ENCODE measurements around the gene MRPL52.
"Not testable (repeated sequence)": the region's sequence is repeated elsewhere in the genome, so short reads cannot be mapped to it uniquely, and the experiment has no call there.

The MRPL52 gene

GRCh38 chr14:22808388-22809209 lies 21.1 kb upstream of the MRPL52 start:
- no peak for DNase-seq (ENCODE audit: low read depth in 1 of 2, low spot score in 1 of 2)

GRCh38 chr14:22811722-22812121 lies 18.0 kb upstream of the MRPL52 start:
- DNase-seq (ENCODE audit: low read depth in 1 of 2, low spot score in 1 of 2), result no peak

- no peak for DNase-seq (ENCODE audit: low read depth in 1 of 2, low spot score in 1 of 2)
Observed at GRCh38 chr14:22812744-22813143, 16.9 kb upstream of the MRPL52 start.

DNA sequence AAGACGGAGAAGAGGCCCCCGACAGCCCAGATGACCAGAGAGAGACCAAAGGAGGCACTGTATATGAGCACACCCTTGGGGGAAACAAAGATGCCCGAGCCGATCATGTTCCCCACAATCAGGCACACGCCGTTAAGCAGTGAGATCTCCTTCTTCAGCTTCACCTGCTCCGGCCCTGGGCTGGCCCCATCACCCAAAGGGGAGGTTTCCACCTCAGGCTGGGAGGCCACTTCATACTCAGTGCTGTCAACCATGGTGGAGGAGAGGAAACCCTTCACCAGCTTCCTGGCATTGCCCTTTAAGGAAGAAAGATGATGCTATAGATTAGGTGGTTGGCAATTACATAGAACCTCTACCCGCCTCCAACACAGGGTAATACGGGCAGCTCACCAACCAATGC lies 16.5 kb upstream of the MRPL52 start:
- DNase-seq (ENCODE audit: low read depth in 1 of 2, low spot score in 1 of 2), result no peak

- DNase-seq (ENCODE audit: low read depth in 1 of 2, low spot score in 1 of 2), result no peak
Observed at GRCh38 chr14:22814373-22814772, 15.3 kb upstream of the MRPL52 start.

GRCh38 chr14:22814941-22815713 lies 14.6 kb upstream of the MRPL52 start, which contains the start of gene SLC7A7:
SLC7A7 (minus strand) TSS chr14:22815435; CDS start chr14:22813398, 2,037 bp downstream.
- DNase-seq (ENCODE audit: low read depth in 1 of 2, low spot score in 1 of 2), result no peak

DNA sequence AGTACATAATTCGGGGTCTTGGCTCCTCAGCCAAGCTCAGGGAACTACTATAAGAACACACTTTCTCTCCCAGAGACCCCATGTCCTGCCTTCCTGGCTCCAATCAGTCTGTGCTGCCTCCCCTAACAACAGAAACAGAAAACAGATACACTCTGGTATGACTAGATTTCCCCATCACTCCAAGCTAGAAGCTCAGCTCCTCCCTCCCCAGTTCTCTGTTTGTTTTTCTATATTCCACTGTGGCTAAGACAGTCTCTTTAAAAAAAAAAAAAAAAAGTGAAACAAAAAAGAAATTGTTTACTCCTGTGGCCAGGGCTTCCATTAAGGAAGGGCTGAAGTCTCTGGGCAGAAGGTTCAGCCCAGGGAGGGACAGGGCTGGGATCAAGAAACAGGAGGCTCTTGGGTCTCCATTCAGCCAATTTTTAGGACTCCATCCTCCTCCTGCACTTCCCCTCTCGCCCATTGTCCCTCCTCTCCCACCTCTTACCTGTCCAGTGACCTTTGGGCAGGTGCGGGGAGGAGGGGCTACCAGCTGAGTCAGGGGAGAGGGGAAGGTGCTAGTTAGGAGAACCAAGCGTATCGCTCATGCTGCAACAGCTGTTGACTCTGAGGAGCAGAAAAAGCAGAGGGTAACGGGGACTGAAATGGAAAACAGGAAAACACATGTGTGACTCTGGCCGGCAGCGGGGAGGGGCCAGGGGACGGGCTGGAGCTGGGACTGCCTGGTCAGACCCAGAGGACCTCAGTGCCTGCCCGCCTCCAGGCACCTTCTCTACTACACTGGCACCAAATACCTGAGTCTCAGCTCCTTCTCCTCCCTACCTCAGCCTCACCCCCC lies 10.3 kb upstream of the MRPL52 start:
- no peak for DNase-seq (ENCODE audit: low read depth in 1 of 2, low spot score in 1 of 2)

GRCh38 chr14:22820731-22821130 lies 9.0 kb upstream of the MRPL52 start:
- no peak for DNase-seq (ENCODE audit: low read depth in 1 of 2, low spot score in 1 of 2)

GRCh38 chr14:22821193-22822015 lies 8.3 kb upstream of the MRPL52 start:
- DNase-seq (ENCODE audit: low read depth in 1 of 2, low spot score in 1 of 2), result no peak

DNA sequence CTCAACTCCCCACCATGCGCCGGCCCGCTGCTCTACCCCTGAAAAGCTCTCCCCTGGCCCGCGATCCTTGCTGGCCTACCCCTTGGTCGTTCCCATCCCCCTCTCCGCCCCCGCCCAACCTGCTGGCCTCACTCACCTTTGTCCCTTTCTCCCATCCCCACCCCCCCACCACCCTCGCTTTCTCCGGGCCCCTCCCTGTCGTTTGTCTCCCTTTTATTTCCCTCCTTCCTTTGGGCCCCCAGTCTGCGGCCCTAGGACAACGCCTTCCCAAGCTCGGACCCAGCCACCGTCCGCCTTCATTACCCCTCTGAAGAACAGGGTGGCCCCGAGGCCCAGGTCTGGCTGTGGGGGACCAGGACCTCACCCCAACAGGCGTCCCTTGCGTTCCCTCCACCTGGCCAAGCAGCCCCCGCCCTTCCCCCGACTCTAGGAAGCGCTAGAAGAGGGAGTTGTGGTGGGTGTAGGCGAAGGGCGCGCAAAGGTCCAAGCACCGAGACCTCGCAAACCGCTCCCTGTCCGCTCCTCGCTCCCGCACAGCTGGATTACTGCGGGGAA lies 7.6 kb upstream of the MRPL52 start:
- DNase-seq (ENCODE audit: low read depth in 1 of 2, low spot score in 1 of 2), result no peak

DNA sequence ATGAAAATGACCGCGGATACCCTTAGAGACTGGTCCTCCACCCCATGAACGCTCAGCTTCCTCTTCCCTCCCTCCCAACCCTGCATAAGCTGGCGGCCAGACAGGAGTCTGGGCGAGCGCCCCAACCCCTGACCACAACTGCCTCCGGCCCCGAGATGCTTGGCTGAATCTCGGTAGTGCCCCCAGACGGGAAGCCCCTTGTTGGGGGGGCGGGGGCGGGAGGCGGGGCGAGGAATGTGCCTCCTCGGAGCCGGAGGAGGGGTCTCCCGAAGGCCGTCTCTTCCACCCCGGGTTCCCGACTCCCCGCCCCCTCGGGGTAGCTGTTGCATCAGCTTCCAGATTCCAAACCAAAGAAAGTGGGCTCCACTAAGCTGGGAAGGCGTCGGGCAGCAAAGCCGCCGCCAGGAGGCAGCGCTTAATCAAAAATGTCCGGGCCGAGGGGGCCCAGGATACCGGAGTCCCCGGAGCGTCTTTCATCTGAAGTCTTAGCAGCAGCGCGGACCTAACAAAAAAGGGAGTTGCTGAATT lies 7.1 kb upstream of the MRPL52 start:
- DNase-seq (ENCODE audit: low read depth in 1 of 2, low spot score in 1 of 2), result peak; percentile 44 to 53

DNA sequence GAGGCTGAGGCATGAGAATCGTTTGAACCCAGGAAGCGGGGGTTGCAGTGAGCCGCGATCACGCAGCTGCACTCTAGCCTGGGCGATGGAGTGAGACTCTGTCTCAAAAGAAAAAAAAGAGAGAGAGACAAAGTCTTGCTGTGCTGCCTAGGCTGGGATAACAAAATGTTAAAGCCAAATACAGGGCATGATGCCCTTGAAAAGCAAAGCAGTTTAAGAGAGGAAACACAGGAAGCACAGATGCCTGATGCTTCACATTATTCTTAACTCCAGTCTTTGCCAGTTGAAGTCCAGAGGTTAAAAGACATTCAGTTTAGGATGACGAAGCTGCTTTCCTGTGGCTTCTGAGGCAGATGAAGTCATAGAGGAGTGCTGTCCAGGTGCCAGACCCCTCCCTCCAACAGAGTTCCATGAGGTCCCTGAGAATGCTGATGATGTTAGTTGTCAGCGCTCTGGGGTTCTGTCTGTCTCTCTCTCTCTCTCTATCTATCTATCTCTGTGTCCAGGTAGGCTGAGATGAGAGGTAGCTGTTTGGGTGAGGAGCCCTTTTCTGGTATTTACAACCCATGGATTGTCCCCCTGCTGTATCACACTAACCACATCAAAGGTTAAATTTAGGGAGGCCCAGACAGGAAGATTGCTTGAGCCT lies 4.9 kb upstream of the MRPL52 start:
- DNase-seq (ENCODE audit: low read depth in 1 of 2, low spot score in 1 of 2), result no peak

DNA sequence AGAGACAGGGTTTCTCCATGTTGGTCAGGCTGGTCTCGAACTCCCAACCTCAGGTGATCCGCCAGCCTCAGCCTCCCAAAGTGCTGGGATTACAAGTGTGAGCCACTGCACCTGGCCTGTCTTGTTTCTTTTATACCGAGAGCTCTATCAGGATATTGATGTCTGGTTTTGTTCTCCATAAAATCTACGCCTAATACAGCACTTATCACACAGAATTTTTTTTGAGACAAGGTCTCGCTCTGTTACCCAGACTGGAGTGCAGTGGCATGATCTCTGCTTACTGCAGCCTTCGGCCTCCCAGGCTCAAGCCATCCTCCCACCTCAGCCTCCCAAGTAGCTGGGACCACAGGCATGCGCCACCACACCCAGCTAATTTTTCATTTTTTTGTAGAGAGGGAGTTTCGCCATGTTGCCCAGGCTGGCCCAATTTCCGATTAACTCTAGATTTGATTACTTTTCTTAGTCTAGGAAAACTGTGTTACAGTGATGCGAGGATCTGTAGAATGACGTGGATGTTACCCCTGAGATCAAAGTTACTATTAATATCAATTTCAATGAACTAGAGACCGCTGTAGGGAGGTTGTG lies 519 bp upstream of the MRPL52 start:
- DNase-seq (ENCODE audit: low read depth in 1 of 2, low spot score in 1 of 2), result not testable (repeated sequence)

DNA sequence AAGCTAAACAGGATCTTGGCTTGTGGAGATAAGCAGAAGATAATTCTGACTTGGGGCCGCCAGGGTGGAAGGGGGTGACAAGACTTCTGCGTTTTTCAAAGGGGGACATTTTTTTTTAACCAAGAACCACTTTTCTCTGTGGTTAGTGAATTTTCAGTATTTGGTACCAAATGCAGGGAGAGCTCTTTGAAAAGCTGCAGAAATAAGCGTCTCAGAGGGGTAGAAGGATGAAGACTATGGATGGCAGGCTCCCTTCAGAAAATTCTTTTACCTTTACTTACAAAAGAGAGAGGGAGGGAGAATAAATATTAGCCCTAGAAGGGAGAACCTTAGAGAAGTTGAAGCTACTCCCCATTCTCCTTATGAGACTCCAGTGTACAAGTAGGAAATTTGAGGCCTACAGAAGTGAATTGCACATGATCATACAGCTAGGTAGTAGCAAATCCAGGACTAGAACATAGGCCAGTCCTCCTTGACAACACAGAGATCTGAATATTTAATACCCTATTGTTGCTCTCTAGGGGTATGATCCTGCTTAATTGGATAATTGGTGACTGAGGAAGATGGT lies 840 bp downstream of the MRPL52 start:
- DNase-seq (ENCODE audit: low read depth in 1 of 2, low spot score in 1 of 2), result no peak

DNA sequence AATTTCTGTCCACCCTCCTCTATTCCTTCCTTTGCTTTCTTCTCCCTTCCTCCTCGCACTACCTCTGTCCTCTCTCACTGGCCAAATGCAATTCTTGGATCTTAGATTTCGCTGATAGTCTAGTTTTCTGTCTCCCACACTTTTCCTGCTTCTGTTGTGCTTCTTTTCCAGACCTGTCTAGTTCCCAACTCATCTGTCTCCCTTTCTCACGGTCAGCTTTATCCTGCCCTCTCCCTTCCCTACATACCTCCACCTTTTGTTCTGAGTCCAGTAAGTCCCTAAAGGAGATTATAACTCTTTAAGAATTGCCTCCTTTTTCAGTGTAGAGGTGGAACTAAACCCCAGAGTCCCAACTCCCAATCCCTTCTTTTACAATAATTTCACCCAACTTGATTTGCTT lies 5.8 kb downstream of the MRPL52 start:
- no peak for DNase-seq (ENCODE audit: low read depth in 1 of 2, low spot score in 1 of 2)

DNA sequence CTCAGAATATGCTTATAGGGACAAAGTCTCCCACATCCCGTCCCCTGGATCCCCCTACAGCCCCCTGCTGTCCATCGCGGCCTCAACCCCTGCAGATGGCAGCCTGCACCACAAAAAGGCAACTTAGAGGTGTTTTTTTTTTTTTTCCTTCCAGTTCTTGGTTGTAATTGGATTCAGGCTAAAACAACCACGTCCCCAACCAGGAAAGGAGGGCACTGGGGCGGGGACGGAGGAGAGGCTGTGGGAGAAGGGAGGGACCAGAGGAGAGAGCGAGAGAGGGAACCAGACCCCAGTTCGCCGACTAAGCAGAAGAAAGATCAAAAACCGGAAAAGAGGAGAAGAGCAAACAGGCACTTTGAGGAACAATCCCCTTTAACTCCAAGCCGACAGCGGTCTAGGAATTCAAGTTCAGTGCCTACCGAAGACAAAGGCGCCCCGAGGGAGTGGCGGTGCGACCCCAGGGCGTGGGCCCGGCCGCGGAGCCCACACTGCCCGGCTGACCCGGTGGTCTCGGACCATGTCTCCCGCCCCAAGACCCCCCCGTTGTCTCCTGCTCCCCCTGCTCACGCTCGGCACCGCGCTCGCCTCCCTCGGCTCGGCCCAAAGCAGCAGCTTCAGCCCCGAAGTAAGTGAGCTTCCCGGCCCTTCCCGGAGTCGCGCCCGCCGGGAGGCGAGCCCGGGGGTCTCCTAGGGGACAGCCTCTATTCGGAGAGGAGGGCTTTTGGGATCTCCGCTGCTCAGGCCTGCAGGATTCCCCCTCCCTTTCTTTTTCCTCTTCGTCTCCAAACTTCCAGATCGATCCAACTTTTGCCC lies 6.8 kb downstream of the MRPL52 start, which contains the start of gene MMP14:
Gene MMP14, plus strand, starts transcription at position 285 of the 813 bp plus-strand sequence. Its CDS starts 233 bp downstream, at position 518.
- no peak for DNase-seq (ENCODE audit: low read depth in 1 of 2, low spot score in 1 of 2)

DNA sequence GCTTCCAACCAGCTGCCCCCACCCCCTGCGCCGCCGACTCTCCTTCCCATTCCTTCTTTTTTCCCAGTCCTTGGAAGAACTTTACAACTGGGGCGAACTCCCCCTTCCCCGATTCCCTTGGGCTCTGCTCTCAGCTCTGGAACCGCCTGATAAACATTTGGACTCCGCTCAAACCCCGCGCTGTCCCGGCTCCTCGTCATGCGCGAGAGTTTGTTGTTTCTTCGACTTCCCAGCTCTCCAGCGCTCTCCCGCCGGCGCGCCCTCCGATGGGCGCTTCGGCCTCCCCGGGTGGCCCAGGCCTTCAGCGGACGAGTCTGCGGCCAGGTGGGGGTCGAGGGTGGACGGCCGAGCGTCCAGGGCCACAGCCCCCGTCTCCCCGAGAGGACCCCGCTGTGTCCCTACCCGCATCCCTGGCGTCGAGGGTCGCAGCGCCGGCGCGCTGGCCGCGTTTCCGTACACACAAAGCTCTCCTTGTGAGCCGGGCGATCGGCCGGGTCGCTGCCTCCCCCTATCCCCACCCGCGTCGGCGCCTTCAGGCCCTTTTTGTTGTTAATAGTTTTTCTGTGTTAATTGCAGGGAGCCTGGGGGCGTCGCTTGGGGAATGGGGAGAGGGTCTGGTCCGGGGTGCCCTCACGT lies 7.5 kb downstream of the MRPL52 start:
- DNase-seq (ENCODE audit: low read depth in 1 of 2, low spot score in 1 of 2), result no peak
